KMS-11 (cell line): Measurements from ENCODE around the gene CROCC.

Experiments used
- H2AFZ ChIP-seq: fragments of 200-600 bp; sonication (generic); 2 replicates; pipeline ENCODE4 v1.6.1; 2016; ENCODE audit warnings: antibody characterized with exemption, mixed run types, low read depth
- H3K27ac ChIP-seq: fragments of 200-600 bp; sonication (generic); 2 replicates; pipeline ENCODE4 v1.6.1; 2016; ENCODE audit warnings: mild to moderate bottlenecking, mixed run types
- H3K27me3 ChIP-seq: fragments of 200-600 bp; sonication (generic); 2 replicates; pipeline ENCODE4 v1.6.1; 2017; ENCODE audit warnings: mild to moderate bottlenecking, low read depth, mixed run types, moderate library complexity; ENCODE audit not compliant: insufficient read depth
- H3K36me3 ChIP-seq: fragments of 200-600 bp; sonication (generic); 2 replicates; pipeline ENCODE4 v1.6.1; 2017; ENCODE audit warnings: mild to moderate bottlenecking, mixed run types; ENCODE audit not compliant: insufficient read depth
- H3K4me1 ChIP-seq: fragments of 200-600 bp; sonication (generic); 2 replicates; pipeline ENCODE4 v1.6.1; 2016; ENCODE audit warnings: mild to moderate bottlenecking, low read depth, mixed run types; ENCODE audit not compliant: poor library complexity, severe bottlenecking
- H3K4me2 ChIP-seq: fragments of 200-600 bp; sonication (generic); 2 replicates; pipeline ENCODE4 v1.7.0; 2016; ENCODE audit warnings: mild to moderate bottlenecking, mixed run types
- H3K4me3 ChIP-seq: fragments of 200-600 bp; sonication (generic); IDR thresholded peaks from 2 replicates; pipeline ENCODE4 v1.6.1; 2017; ENCODE audit warnings: low read depth, low read length, mixed read lengths; ENCODE audit not compliant: insufficient read depth
- H3K79me2 ChIP-seq: fragments of 200-600 bp; sonication (generic); 2 replicates; pipeline ENCODE4 v1.6.1; 2016; ENCODE audit warnings: low read depth, mixed run types; ENCODE audit not compliant: insufficient read depth
- H3K9ac ChIP-seq: fragments of 200-600 bp; sonication (generic); 2 replicates; pipeline ENCODE4 v1.6.1; 2016; ENCODE audit warnings: mild to moderate bottlenecking, mixed run types
- H4K20me1 ChIP-seq: fragments of 200-600 bp; sonication (generic); 2 replicates; pipeline ENCODE4 v1.6.1; 2016; ENCODE audit warnings: mild to moderate bottlenecking, mixed run types; ENCODE audit not compliant: insufficient read depth
- CTCF ChIP-seq: fragments of 200-600 bp; sonication (generic); conservative IDR thresholded peaks from 2 replicates; pipeline ENCODE4 v1.6.1; 2017; ENCODE audit warnings: low read depth, mild to moderate bottlenecking, antibody characterized with exemption, low read length, moderate library complexity, mixed read lengths

Gene CROCC

DNA sequence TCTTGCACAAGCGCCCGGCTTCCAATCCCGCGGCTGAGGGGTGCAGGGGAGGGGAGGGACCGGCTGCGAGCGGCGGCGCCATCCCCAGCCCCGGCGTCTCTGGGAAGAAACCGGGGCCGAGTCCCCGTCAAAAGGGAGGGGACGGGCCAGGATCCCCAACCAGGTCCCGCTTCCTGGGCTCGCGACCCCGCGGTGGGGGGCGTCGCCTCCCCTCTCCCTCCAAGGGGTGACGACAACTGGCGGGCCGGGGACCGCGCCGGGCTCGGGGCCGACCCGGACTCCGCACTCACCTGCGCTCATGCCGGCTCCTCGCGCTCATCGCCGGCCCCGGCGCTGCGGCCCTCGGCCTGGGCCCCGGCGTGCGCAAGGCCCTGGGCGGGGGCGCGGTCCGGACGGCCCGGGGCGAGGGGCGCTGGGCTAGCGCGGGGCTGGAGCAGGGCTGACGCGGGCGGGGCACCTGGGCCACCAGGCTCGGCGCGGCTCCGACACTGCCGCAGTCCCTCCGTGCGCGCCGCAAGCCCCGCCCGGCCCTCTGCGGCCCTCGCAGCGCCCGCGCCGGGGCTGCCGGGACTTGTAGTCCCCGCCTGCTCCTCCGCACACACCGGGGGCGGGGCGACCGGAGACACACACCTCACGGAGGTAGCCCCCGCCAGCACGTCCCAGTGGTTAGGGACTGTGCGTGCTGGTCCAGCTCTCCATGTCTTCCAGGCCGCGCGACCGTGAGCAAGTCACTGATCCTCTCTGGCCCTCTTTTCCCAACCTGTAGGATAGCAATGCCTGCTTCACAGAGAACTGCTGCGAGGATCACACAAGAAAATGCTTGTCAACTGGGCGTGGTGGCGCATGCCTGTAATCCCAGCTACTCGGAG, 89.9 kb downstream of the CROCC start, which contains the start of gene ATP13A2:
Gene ATP13A2, minus strand, starts transcription at position 490 of the 869 bp plus-strand sequence. Its CDS starts 190 bp downstream, at position 300.
- TF ChIP-seq CTCF, result no peak
- Histone ChIP-seq H3K4me1 (peaks cover 56% of the 10 kb centered on the region), H3K4me3 (no peak within 1 kb of the TSS), H4K20me1 (no peaks in the 10 kb centered on the region), H3K9ac (peak within 1 kb of the TSS; percentile 12; the same call in 1 of the 2 replicates), H2AFZ (peak within 1 kb of the TSS; percentile 67), H3K27ac (no peak within 1 kb of the TSS), H3K4me2 (peak within 1 kb of the TSS; percentile 87), H3K79me2 (no peaks in the 10 kb centered on the region), H3K27me3 (peaks cover 7% of the 10 kb centered on the region; the same call in 1 of the 2 replicates), H3K36me3 (no peaks in the 10 kb centered on the region)

- no peaks in the 10 kb centered on the region for H4K20me1 ChIP-seq
- H3K36me3 ChIP-seq, result no peaks in the 10 kb centered on the region
- no peaks in the 10 kb centered on the region for H3K79me2 ChIP-seq
- H3K27me3 ChIP-seq, result peaks cover 7% of the 10 kb centered on the region; the same call in 1 of the 2 replicates
- no peak overlapping the region for H2AFZ ChIP-seq
- no peak overlapping the region for H3K9ac ChIP-seq
- H3K4me2 ChIP-seq, result peak overlapping the region; percentile 61; the same call in 1 of the 2 replicates
- H3K4me3 ChIP-seq, result no peak overlapping the region
- no peak overlapping the region for H3K27ac ChIP-seq
- H3K4me1 ChIP-seq, result peaks cover 56% of the 10 kb centered on the region
- TF ChIP-seq CTCF, result no peak
Observed at GRCh38 chr1:17012775-17013490, 91.2 kb downstream of the CROCC start.

GRCh38 chr1:17013491-17014320, 92.0 kb downstream of the CROCC start:
- H3K27me3 ChIP-seq, result peaks cover 7% of the 10 kb centered on the region; the same call in 1 of the 2 replicates
- no peaks in the 10 kb centered on the region for H3K79me2 ChIP-seq
- no peak for TF ChIP-seq CTCF
- H3K4me3 ChIP-seq, result no peak overlapping the region
- 0 out of 2 replicates have a peak overlapping the region, but pooled peaks have one; percentile 25 for H2AFZ ChIP-seq
- no peak overlapping the region for H3K27ac ChIP-seq
- H3K36me3 ChIP-seq, result no peaks in the 10 kb centered on the region
- H4K20me1 ChIP-seq, result no peaks in the 10 kb centered on the region
- H3K4me2 ChIP-seq, result peak overlapping the region; percentile 61
- peaks cover 64% of the 10 kb centered on the region for H3K4me1 ChIP-seq
- H3K9ac ChIP-seq, result no peak overlapping the region
